Activated CD4-positive, alpha-beta T cell treated with anti-CD3 and anti-CD28 coated beads, Interleukin-10, Interleukin-2, amounts not matched to agents 100 ng/mL and 50 ng/mL, durations not matched to agents 16 hours and 8 hours (primary cell): ENCODE measurements around the gene CHD1L.
"Not testable (repeated sequence)": the region's sequence is repeated elsewhere in the genome, so short reads cannot be mapped to it uniquely, and the experiment has no call there.

Experiments used
- DNase-seq: peaks from one replicate; pipeline ENCODE4 v3.0.0-alpha.2; 2020

The CHD1L gene

GRCh38 chr1:147272042-147272441, 29.6 kb downstream of the CHD1L start:
- DNase-seq, result no peak

GRCh38 chr1:147273409-147274336, 31.2 kb downstream of the CHD1L start:
- DNase-seq, result peak; percentile 57

GRCh38 chr1:147281950-147282349, 39.5 kb downstream of the CHD1L start:
- no peak for DNase-seq

- no peak for DNase-seq
Observed at GRCh38 chr1:147283011-147283410, 40.5 kb downstream of the CHD1L start.

GRCh38 chr1:147287133-147287865, 44.8 kb downstream of the CHD1L start:
- DNase-seq, result no peak

- peak; percentile 27 for DNase-seq
Observed at GRCh38 chr1:147292012-147292411, 49.5 kb downstream of the CHD1L start.

- peak; percentile 6 for DNase-seq
Observed at GRCh38 chr1:147292631-147293251, 50.3 kb downstream of the CHD1L start.

GRCh38 chr1:147297438-147297837, 55.0 kb downstream of the CHD1L start:
- no peak for DNase-seq

- DNase-seq, result not testable (repeated sequence)
Observed at GRCh38 chr1:147305803-147306202, 63.3 kb downstream of the CHD1L start.

GRCh38 chr1:147316968-147317367, 74.5 kb downstream of the CHD1L start:
- no peak for DNase-seq

GRCh38 chr1:147326933-147327687, 84.6 kb downstream of the CHD1L start:
- not testable (repeated sequence) for DNase-seq

GRCh38 chr1:147334292-147334691, 91.8 kb downstream of the CHD1L start:
- DNase-seq, result no peak

- DNase-seq, result no peak
Observed at GRCh38 chr1:147336291-147336690, 93.8 kb downstream of the CHD1L start.

- no peak for DNase-seq
Observed at GRCh38 chr1:147337040-147337630, 94.7 kb downstream of the CHD1L start.

- DNase-seq, result no peak
Observed at GRCh38 chr1:147338571-147338970, 96.1 kb downstream of the CHD1L start.

- DNase-seq, result no peak
Observed at GRCh38 chr1:147341246-147341645, 98.8 kb downstream of the CHD1L start.
